ENCODE measurements around the gene MVB12B. TPM values are rescaled to one million over a fixed set of nuclear protein-coding genes. Genes with fewer than 3 reads are reported as not detected.

MVB12B gene
- total RNA-seq, 1 experiment from 2014 or later: 10.9 TPM

DNA sequence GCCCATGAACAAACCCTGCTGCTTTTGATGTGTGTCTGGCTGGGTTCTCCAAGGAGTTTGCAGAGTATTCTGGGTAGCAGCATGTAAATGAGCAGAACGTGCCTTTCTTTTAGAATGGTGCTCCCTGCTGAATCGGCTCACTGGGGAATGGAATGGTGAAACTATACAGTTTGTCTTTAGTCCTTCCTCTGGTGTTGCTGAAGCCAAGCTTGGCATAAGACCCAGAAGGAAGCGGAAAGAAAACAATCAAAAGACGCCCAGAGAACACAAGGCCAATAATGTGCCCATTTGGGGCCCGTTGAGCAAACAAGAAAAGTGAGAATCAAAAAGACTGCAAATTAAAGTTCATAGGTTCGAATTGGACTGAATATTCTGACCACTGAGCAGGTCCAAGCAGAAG, 60.1 kb downstream of the MVB12B start:
- no peaks in the 10 kb centered on the region for H3K36me3 ChIP-seq (ENCODE audit: control insufficient read depth in 1 of 2, insufficient read depth in 2 of 2, low read length in 2 of 2)
- intact Hi-C loops (cut with micrococcal nuclease): no loop called here
- ChIA-PET POLR2A (no interaction called here), CTCF (interaction anchor here (1.3 to 1.7 kb wide), 2 partner anchors 10 to 12 kb away, joined by 3 to 7 read pairs; no protein-coding TSS in a partner anchor), RAD21 (ENCODE audit: low non-redundant PET in 1 of 2, low total read pairs in 2 of 2, uncharacterized antibody in 2 of 2, unreplicated experiment in 2 of 2) (interaction anchor here in 1 of 2 experiments (0.6 kb wide), 1 partner anchor 569 kb away, joined by 3 read pairs; no protein-coding TSS in a partner anchor)
- H3K4me1 ChIP-seq (ENCODE audit: control insufficient read depth in 1 of 2, insufficient read depth in 2 of 2, low read length in 2 of 2): no peaks in the 10 kb centered on the region
- no peaks in the 10 kb centered on the region for H3K27me3 ChIP-seq (ENCODE audit: insufficient read depth, low read length)
- H3K4me2 ChIP-seq (ENCODE audit: low read length): no peak overlapping the region
- H3K79me2 ChIP-seq (ENCODE audit: insufficient read depth, low read length): no peaks in the 10 kb centered on the region
- H3K9me3 ChIP-seq (ENCODE audit: control insufficient read depth in 1 of 2, insufficient read depth in 1 of 2, low read depth in 1 of 2, low read length in 2 of 2): no peaks in the 10 kb centered on the region
- H2AFZ ChIP-seq (ENCODE audit: low read depth, low read length, poor library complexity, severe bottlenecking): no peak overlapping the region
- H3K9ac ChIP-seq (ENCODE audit: low read length): no peak overlapping the region
- no peak for ATAC-seq
- no peak for DNase-seq (ENCODE audit: low read depth, low spot score)
- H3K27ac ChIP-seq (ENCODE audit: low read depth, low read length): no peak overlapping the region
- no peaks in the 10 kb centered on the region for H4K20me1 ChIP-seq (ENCODE audit: insufficient read depth)
- no peaks in the 10 kb centered on the region for H3K9me2 ChIP-seq (ENCODE audit: insufficient read depth)
- BruUV-seq (replicated peaks): no TSS peak
- TF ChIP-seq SIN3A (IDR thresholded peaks at IDR 0.05; ENCODE audit: low read depth): no peak
- no peak for TF ChIP-seq FOSL1 (IDR thresholded peaks at IDR 0.05; ENCODE audit: low read depth)
- TF ChIP-seq EGR1 (IDR thresholded peaks at IDR 0.05; ENCODE audit: low read depth): no peak
- TF ChIP-seq JUND (IDR thresholded peaks at IDR 0.05): no peak
- TF ChIP-seq SRF (IDR thresholded peaks at IDR 0.05; ENCODE audit: low read depth): no peak
- TF ChIP-seq, protein P1, sequence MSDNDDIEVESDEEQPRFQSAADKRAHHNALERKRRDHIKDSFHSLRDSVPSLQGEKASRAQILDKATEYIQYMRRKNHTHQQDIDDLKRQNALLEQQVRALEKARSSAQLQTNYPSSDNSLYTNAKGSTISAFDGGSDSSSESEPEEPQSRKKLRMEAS (IDR thresholded peaks at IDR 0.05): no peak
- TF ChIP-seq ELF1 (IDR thresholded peaks at IDR 0.05; ENCODE audit: borderline replicate concordance, low read depth): no peak
- TF ChIP-seq, protein P2, sequence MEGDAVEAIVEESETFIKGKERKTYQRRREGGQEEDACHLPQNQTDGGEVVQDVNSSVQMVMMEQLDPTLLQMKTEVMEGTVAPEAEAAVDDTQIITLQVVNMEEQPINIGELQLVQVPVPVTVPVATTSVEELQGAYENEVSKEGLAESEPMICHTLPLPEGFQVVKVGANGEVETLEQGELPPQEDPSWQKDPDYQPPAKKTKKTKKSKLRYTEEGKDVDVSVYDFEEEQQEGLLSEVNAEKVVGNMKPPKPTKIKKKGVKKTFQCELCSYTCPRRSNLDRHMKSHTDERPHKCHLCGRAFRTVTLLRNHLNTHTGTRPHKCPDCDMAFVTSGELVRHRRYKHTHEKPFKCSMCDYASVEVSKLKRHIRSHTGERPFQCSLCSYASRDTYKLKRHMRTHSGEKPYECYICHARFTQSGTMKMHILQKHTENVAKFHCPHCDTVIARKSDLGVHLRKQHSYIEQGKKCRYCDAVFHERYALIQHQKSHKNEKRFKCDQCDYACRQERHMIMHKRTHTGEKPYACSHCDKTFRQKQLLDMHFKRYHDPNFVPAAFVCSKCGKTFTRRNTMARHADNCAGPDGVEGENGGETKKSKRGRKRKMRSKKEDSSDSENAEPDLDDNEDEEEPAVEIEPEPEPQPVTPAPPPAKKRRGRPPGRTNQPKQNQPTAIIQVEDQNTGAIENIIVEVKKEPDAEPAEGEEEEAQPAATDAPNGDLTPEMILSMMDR (IDR thresholded peaks at IDR 0.05 in 2 of 3, conservative IDR thresholded peaks at IDR 0.05 in 1 of 3; ENCODE audit: borderline replicate concordance in 1 of 3, insufficient read depth in 1 of 3, low read depth in 2 of 3, low read length in 2 of 3): no peak
- no peak for TF ChIP-seq CBX3 (IDR thresholded peaks at IDR 0.05; ENCODE audit: low read depth)
- TF ChIP-seq ZFX (IDR thresholded peaks at IDR 0.05): no peak
- TF ChIP-seq, protein P3, sequence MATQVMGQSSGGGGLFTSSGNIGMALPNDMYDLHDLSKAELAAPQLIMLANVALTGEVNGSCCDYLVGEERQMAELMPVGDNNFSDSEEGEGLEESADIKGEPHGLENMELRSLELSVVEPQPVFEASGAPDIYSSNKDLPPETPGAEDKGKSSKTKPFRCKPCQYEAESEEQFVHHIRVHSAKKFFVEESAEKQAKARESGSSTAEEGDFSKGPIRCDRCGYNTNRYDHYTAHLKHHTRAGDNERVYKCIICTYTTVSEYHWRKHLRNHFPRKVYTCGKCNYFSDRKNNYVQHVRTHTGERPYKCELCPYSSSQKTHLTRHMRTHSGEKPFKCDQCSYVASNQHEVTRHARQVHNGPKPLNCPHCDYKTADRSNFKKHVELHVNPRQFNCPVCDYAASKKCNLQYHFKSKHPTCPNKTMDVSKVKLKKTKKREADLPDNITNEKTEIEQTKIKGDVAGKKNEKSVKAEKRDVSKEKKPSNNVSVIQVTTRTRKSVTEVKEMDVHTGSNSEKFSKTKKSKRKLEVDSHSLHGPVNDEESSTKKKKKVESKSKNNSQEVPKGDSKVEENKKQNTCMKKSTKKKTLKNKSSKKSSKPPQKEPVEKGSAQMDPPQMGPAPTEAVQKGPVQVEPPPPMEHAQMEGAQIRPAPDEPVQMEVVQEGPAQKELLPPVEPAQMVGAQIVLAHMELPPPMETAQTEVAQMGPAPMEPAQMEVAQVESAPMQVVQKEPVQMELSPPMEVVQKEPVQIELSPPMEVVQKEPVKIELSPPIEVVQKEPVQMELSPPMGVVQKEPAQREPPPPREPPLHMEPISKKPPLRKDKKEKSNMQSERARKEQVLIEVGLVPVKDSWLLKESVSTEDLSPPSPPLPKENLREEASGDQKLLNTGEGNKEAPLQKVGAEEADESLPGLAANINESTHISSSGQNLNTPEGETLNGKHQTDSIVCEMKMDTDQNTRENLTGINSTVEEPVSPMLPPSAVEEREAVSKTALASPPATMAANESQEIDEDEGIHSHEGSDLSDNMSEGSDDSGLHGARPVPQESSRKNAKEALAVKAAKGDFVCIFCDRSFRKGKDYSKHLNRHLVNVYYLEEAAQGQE (IDR thresholded peaks at IDR 0.05; ENCODE audit: low read depth): no peak
- TF ChIP-seq POLR2AphosphoS5 (IDR thresholded peaks at IDR 0.05; ENCODE audit: low read depth, low read length): no peak
- TF ChIP-seq, protein P4, sequence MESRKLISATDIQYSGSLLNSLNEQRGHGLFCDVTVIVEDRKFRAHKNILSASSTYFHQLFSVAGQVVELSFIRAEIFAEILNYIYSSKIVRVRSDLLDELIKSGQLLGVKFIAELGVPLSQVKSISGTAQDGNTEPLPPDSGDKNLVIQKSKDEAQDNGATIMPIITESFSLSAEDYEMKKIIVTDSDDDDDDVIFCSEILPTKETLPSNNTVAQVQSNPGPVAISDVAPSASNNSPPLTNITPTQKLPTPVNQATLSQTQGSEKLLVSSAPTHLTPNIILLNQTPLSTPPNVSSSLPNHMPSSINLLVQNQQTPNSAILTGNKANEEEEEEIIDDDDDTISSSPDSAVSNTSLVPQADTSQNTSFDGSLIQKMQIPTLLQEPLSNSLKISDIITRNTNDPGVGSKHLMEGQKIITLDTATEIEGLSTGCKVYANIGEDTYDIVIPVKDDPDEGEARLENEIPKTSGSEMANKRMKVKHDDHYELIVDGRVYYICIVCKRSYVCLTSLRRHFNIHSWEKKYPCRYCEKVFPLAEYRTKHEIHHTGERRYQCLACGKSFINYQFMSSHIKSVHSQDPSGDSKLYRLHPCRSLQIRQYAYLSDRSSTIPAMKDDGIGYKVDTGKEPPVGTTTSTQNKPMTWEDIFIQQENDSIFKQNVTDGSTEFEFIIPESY (IDR thresholded peaks at IDR 0.05; ENCODE audit: extremely low read depth, insufficient replicate concordance, low read length): no peak
- TF ChIP-seq, protein P5, sequence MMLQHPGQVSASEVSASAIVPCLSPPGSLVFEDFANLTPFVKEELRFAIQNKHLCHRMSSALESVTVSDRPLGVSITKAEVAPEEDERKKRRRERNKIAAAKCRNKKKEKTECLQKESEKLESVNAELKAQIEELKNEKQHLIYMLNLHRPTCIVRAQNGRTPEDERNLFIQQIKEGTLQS (IDR thresholded peaks at IDR 0.05): no peak
- TF ChIP-seq SP1 (IDR thresholded peaks at IDR 0.05; ENCODE audit: low read depth): no peak
- TF ChIP-seq CEBPB (IDR thresholded peaks at IDR 0.05; ENCODE audit: low read depth): no peak
- TF ChIP-seq EZH2phosphoT487 (IDR thresholded peaks at IDR 0.05; ENCODE audit: borderline replicate concordance): no peak
- no peak for TF ChIP-seq RAD21 (IDR thresholded peaks at IDR 0.05; ENCODE audit: low read depth)
- TF ChIP-seq EZH2 (IDR thresholded peaks at IDR 0.05): no peak
- TF ChIP-seq ZNF274 (IDR thresholded peaks at IDR 0.05; ENCODE audit: low read depth, low read length): no peak
- no peak overlapping the region for H3K4me3 ChIP-seq (replicated peaks in 1 of 2; ENCODE audit: low read depth in 1 of 2, low read length in 2 of 2)

Data from HCT116 (cell line).